Measurements from ENCODE around the gene SMAD3. TPM values are rescaled to one million over a fixed set of nuclear protein-coding genes. Genes with fewer than 3 reads are reported as not detected.

SMAD3 gene
- total RNA-seq, 2 experiments from 2014 or later = 41.2 to 77.8 TPM

GRCh38 chr15:67127331-67127664, 61.9 kb downstream of the SMAD3 start:
- BruUV-seq (replicated peaks) = no TSS peak
- TF ChIP-seq CTCF (conservative IDR thresholded peaks at IDR 0.05; ENCODE audit: low read length) (no peak), EZH2phosphoT487 (IDR thresholded peaks at IDR 0.05; ENCODE audit: borderline replicate concordance, low read depth, low read length) (no peak)
- Histone ChIP-seq H3K27ac (ENCODE audit: low read depth, low read length, poor library complexity, severe bottlenecking) (no peak overlapping the region), H3K4me3 (ENCODE audit: low read depth, low read length, poor library complexity, severe bottlenecking) (no peak overlapping the region), H3K9me2 (ENCODE audit: insufficient read depth, low read length) (no peaks in the 10 kb centered on the region), H4K20me1 (ENCODE audit: insufficient read depth, low read length) (no peaks in the 10 kb centered on the region), H3K79me2 (ENCODE audit: insufficient read depth, low read depth, low read length) (peaks cover 14% of the 10 kb centered on the region; the same call in 1 of the 2 replicates), H3K4me1 (ENCODE audit: insufficient read depth, low read length, poor library complexity, severe bottlenecking) (peaks cover 9% of the 10 kb centered on the region), H3K4me2 (ENCODE audit: low read length) (no peak overlapping the region), H3K9me3 (ENCODE audit: low read length) (no peaks in the 10 kb centered on the region), H2AFZ (ENCODE audit: low read length) (no peak overlapping the region), H3K36me3 (ENCODE audit: insufficient read depth, low read length) (peaks cover 8% of the 10 kb centered on the region; the same call in 1 of the 2 replicates)
- intact Hi-C loops (cut with micrococcal nuclease; ENCODE audit: unreplicated experiment) = no loop called here
- no peak for DNase-seq (ENCODE audit: low spot score)
- CTCF ChIA-PET (ENCODE audit: unreplicated experiment) = no interaction called here
- POLR2A ChIA-PET = no interaction called here

- no TSS peak for BruUV-seq (replicated peaks)
Observed at GRCh38 chr15:67127965-67128364, 62.6 kb downstream of the SMAD3 start.

More at GRCh38 chr15:67127965-67128364, 62.6 kb downstream of the SMAD3 start:
- Histone ChIP-seq H3K4me2 (ENCODE audit: low read length) (no peak overlapping the region), H3K9me2 (ENCODE audit: insufficient read depth, low read length) (no peaks in the 10 kb centered on the region), H3K36me3 (ENCODE audit: insufficient read depth, low read length) (peaks cover 8% of the 10 kb centered on the region; the same call in 1 of the 2 replicates), H2AFZ (ENCODE audit: low read length) (no peak overlapping the region), H3K27ac (ENCODE audit: low read depth, low read length, poor library complexity, severe bottlenecking) (no peak overlapping the region), H3K4me1 (ENCODE audit: insufficient read depth, low read length, poor library complexity, severe bottlenecking) (peaks cover 12% of the 10 kb centered on the region), H3K9me3 (ENCODE audit: low read length) (no peaks in the 10 kb centered on the region), H3K79me2 (ENCODE audit: insufficient read depth, low read depth, low read length) (peaks cover 13% of the 10 kb centered on the region; the same call in 1 of the 2 replicates), H3K4me3 (ENCODE audit: low read depth, low read length, poor library complexity, severe bottlenecking) (no peak overlapping the region), H4K20me1 (ENCODE audit: insufficient read depth, low read length) (no peaks in the 10 kb centered on the region)
- CTCF ChIA-PET (ENCODE audit: unreplicated experiment) = no interaction called here
- POLR2A ChIA-PET = no interaction called here
- intact Hi-C loops (cut with micrococcal nuclease; ENCODE audit: unreplicated experiment) = no loop called here
- TF ChIP-seq CTCF (conservative IDR thresholded peaks at IDR 0.05; ENCODE audit: low read length) (no peak), EZH2phosphoT487 (IDR thresholded peaks at IDR 0.05; ENCODE audit: borderline replicate concordance, low read depth, low read length) (no peak)
- DNase-seq (ENCODE audit: low spot score) = no peak
